Bone marrow (tissue), 2 donors: ENCODE measurements around the gene MRRF.

Source experiments
- DNase-seq, 2 donors: peaks; one replicate each; lab custom pipeline; 2025; lab: John Stamatoyannopoulos, UW

MRRF gene, protein sequence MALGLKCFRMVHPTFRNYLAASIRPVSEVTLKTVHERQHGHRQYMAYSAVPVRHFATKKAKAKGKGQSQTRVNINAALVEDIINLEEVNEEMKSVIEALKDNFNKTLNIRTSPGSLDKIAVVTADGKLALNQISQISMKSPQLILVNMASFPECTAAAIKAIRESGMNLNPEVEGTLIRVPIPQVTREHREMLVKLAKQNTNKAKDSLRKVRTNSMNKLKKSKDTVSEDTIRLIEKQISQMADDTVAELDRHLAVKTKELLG

DNA sequence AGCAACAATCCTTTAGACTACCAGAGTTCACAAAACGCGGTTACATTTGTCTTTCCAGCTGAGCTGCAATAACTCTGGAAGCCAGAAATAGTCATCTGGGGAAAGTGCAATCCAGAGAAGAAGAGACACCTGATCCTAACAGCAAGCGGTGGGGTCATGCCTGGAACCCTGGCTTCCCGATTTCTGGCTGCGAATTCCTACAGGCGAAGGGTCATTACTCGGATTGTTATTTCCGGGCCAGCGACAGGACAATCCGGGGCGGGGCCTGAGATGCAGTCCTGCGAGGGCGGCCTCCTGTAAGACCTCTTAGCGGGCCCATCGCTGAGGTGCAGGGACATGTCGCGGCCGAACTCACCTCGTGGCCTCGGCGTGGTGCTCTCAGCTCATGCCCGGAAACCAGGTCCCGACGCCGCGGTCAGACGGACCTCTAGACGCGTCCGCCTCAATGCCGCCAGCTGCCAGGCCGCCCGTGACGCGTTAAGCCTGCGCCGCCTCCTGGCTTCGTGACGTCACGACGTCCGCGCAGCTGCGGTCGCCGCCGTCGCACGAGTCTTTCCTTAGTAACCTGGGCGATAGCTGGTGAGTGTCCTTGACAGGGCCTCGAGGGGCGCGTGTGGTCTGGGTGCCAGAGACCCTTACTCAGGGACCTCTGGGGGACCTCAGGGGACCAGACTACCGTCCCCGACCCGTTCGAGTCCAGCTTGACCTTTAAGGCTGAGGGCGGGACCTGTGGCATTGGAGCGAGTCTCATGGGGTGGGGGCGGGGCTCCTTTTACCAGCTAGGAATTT lies at the start of gene MRRF, which contains the start of gene RBM18:
MRRF (plus strand) TSS at position 523 of the 789 bp plus-strand sequence. CDS start 6,010 bp downstream, outside the sequence.
RBM18 (minus strand) TSS at position 481 of the 789 bp plus-strand sequence. CDS start 3,348 bp downstream, outside the sequence.
- DNase-seq = peak; percentile 68 to 88

DNA sequence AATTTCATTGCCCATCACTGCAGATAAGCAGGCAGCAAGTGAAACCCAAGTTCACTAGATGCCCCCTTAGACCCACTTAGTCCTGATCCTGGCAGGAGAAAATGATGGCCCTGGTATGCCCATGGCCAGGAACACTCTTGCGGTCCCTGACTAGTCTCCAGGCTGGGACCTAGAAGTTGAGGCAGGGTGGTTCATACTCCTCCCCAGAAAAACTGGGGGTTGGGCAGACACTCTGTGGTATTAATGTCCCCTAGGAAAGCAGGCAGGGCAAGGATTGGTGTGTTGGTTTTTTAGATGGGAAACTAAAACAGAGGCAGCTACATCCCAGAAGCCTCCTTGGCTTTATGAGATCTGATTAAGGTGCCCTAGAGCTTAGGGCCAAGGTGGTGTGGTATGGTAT lies 49.0 kb upstream of the MRRF start:
- no peak for DNase-seq

DNA sequence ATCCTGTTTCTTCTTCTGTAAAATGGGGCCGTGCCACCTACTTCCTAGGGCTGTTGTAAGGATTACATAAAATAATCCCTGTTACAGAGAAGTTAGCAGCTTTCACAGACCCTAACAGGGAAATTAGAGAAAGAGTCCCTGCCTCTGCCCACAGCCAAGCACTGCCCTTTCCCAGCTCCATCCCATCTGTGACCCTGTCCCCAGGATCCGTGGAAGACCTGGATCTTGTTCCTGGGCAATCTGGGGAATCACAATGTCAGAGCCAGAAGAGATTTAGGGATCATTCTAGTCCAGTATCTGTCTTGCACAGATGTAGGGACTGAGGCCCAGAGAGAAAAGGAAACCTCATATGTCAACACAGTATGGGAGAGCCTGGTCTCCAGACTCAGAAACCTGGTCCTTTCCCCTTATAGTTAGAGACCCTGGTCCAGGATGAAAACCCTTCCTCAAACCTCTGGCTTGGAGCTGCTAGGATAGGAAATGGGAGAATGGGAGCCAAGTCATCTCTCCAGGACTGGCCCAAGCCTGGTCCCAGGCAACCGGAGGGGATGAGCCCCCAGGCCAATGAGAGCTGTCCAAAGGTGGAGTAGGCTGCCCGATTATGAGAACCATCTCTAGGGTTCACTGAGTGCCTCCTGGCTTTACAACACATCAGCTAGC lies 48.4 kb upstream of the MRRF start:
- DNase-seq = no peak

DNA sequence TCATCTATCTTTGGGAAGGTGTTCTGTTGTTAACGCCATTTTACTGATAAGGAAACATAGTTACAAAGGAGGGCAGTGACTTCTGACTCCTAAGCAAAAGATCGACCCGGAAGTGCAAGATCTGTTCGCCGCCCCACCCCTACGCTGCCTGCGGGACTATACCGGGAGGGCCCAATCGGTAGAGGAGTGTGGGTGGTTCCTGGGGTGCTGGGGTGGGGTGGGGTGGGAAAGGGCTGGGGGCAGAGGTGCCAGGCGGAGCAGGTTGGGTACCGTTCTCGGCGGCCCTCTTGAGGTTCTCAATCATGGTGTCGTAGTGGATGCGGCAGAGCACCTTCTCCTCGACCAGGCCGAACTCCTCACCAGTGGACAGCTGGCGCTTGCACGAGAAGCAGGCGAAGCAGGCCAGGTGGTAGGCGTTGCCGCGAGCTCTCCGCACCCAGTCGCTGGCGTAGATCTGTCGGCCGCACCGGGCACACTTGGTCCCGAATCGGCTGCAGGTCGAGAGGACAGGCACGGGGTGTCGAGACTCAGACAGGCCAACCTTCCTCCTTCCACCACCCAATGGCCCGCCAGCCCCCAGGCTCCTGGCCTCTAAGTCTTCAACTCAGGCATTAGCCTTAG lies 47.8 kb upstream of the MRRF start:
- no peak for DNase-seq

DNA sequence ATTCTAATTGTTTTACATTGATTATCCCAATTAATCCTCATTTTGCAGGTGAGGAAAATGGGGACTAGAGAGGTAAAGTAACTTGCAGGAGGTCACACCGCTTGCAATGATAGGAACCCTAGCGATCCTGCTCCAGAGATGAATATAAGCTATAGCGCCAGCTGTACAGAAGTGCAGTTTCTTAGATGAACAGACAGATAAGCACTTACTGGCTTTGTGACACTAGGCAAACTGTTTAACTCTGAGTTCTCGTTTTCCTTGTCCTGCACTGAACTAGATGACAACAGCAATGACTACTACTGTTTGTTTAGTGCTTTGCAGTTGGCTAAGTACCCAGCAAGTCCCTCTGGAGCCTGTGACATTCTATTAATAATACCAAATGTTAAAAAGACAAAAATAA lies 47.0 kb upstream of the MRRF start:
- peak in 1 of 2 donors; percentile 59 for DNase-seq

DNA sequence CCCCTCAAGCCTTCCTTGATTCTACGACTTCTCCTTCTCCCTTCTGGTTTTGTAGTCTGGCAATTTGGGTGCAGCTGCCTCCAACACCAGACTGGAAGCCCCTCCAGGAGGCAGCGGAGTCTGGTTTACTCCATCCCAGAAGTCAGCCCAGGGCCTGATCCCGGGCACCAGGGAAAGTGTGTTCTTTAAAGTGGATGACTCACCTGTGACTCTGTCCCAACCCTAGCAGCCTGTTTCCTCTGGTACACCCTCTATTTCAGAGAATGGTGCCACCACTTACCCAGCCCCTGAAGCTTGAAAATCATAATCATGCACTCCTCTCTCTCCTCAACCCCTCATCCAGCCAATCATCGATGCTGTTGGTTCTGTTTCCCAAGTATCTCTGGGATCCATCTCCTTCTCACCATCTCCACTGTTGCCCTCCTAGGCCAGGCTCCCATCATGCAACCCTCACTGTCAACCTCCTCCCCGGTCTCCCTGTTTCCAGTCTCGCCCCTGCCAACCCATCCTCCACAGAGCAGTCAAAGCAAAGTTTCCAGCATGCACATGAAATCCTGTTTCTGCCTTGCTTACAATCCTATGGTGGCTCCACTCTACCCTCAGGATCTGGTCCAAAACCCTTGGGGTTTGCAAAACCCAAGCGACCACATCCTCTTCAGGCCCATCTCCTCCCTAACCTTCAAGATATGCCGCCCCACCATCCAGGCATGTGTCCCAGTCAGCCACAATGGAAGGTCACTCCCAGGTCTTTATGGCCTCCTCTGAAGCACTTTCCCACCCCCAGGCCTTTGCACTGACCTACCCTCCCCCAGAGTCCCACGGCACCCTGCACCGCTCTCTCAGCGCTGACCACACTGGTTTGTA lies 46.4 kb upstream of the MRRF start:
- DNase-seq = peak in 1 of 2 donors; percentile 12

DNA sequence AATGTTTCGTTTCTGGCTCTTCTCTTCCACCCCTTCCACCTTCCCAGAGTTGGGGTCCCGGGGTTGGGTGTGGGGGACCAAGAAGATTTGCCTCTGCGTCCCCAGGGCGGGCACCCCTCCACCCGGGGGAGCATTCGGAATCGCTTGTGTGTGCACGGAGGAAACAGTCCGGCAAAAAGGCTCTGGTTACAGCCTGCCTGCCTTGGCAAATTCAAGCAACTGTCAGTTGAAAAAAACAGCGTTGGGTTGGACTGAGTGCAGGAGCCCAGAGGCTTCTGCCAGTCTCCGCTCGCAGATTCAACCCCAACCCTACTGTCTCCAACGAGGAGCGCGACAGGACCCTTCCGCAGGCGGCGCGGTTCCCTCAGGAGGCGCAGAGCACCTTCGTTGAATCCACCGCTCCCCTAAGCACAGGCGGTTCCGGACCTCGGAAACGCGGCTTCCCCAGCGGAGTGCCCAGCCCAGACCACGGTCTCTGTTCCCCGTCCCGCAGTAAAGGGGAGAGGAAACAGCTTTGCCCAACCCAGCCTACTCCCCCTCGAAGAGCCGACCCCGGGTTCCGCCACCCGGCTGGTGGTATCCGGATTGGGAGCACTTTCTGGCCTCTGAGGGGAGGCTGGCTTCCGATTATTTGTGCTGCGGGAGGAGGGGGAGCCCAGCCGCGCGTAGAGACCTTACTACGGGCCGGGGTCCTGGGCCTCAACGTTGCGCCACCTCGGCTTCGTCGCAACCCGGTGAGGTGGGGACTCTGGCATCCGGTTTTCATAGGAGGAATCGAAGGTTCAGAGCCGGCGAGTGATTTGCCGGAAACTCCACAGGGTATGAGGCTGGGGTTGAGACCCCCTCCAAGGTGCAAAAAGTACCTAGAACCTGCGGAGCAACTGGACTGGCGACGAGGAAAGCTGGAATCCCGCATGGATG lies 45.5 kb upstream of the MRRF start:
- peak in 1 of 2 donors; percentile 77 for DNase-seq

DNA sequence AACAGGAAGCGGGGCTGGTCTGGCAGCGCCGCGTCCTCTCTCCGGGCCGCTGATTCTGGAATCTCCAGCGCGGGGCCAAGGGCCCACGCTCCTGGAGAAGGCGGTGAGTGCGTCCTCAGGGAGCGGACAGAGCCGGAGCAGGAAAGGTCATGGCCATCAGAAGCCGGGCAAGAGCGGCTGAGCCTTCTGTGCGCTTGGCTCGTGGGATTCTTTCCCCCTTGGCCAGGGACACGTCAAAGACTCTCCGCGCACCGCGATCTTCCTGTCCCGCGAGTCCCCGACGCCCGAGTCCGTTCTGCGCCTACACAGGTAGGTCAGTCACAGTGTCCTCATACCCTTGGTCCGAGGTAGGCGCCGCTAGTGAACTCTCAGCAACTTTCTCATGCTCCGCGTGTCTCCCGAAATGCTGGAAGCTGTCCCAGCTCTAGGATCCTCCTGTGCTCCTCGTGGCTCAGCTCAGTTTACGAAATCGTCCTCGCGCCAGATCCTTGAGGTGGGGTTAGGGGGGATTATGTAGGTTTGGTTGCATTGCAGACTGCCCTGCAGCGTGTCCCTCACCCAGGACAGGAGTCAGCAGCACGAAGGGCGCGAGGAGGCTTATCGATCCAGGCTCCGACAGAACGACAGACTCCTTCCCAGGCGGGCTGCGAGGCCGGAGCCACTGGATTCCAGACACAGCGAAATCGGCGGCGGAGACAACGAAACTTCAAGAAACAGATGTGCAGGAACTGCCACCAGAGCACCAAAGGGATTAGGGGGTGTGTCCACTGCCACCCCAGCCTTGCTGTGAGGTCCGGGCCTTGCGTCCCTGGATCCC lies 44.6 kb upstream of the MRRF start:
- DNase-seq = no peak

DNA sequence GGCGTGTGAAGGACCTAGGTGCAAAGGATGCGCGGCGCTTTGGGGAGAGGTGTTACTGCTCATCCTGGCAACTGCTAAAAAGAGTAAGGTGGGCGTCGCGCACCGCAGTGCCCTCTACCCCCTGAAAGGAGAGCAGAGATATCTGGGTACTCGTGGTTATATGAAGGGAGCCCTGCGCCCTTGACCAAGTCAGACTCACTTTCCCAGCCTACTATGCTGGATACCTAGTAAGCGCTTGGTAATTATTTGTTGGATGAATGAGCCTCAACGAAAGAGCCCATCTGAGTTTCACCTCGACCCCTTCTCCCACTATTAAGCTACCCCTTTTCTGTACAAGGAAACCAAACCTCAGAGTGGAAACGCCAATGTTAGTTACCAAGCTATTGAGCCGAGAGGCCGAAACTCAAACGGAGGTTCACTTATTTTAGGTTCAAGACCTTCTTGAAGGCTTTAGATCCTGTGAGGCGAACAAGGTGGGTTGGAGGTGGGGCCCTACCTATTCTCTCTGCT lies 44.0 kb upstream of the MRRF start:
- no peak for DNase-seq

DNA sequence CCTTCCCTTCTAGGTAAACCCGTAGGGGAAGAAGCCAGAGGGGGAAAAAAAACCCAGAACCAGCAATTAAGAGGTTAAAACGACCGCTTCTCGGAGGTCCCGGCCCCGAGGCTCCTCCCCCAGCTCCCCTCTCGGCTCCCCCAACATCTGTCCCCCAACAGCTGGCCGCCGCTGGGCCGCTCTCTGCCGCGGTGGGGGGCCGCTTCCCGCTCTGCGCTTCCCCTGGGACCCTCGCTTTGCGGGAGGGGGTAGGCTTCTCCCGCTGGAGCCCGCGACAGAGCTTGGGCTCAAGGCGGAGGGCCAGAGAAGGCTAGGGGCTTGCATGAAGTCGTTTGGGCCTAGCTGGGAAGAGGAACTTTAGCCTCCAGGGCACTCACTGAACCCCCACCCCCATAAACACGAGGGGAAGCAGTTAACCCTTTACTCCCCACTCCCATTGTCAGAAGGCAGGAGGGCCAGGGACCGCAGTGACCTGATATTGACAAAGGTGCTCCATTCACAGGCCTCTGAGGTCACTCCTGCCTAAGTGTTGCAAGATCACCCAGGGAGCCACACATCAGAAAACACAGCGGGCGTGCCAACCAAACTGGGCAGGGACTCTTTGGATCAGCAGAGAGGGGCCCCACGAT lies 43.4 kb upstream of the MRRF start:
- no peak for DNase-seq

DNA sequence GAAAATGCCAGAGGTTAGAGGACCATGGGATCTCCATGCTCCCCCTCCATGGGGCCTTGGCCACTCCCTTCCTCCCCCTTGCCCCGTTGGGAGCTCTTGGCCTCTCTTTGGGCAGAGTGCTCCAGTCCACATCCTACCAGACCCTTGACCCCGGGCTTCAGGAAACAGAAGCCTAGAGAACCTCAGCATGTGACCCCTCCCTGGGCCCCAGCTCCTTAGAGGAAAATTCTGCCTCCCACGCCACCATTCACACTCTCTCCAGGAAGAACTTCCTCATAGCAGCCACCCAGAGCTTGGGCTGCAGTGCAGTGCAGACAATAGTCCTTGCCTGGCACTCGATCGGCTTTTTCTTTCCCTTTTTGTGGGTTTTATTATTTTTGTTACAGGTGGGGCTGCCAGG lies 41.9 kb upstream of the MRRF start:
- no peak for DNase-seq

DNA sequence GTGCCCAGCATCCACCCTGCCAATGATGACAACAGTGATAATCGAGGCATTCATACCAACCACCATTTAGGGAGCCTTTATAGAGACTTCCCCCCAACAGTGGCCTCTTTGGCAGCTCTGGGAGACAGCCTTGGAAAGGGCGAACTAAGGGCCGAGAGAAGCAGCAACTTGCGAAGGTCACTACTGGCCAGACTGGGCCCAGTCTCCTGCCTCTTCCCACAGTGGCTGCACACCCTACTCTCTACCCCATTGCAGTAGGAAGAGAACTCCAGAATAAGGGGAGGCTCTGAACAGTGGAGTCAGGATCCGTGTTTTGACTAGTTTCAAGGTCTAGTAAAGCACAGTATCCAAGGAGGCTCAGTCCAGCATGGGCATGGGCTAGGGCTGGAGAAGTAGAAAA lies 41.2 kb upstream of the MRRF start:
- DNase-seq = no peak

DNA sequence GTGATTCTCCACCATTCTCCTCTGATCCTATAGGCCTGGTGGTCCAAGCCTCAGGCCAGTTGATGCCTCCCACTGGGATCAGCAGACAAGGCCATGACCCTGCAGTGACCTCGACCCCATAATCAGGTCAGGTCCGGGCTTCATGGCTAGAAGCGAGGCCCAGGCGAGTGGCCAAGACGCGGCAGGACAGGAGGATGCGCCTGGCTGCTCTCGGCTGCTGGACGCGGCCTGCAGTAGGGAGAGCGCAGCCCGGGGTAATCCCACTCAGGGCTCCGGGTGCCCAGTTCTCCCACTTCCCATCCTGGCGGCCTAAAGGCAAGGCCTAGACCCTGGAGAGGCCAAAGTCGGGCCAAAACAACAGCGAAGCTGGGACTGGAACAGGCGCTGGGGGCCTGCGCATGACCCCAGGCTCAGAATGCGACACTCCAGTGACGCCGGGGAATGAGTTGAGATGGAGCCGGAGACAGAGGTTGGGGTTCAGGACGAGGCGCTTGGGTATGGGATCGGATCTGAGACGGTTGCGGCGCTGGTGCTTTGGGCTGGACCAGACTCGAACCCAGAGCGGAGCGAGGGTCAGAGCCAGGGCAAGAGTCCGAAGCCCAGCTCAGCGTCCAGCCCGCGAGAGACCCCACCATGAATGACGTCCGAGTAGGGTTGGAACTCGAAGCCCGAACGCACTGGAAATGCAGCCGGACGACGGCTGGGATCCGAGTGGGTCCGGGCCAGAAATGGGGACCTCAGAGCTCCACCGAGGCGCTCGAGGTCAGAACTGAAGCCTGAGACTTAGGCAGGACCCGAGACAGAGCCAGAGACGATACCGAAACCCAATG lies 39.2 kb upstream of the MRRF start:
- DNase-seq = no peak

DNA sequence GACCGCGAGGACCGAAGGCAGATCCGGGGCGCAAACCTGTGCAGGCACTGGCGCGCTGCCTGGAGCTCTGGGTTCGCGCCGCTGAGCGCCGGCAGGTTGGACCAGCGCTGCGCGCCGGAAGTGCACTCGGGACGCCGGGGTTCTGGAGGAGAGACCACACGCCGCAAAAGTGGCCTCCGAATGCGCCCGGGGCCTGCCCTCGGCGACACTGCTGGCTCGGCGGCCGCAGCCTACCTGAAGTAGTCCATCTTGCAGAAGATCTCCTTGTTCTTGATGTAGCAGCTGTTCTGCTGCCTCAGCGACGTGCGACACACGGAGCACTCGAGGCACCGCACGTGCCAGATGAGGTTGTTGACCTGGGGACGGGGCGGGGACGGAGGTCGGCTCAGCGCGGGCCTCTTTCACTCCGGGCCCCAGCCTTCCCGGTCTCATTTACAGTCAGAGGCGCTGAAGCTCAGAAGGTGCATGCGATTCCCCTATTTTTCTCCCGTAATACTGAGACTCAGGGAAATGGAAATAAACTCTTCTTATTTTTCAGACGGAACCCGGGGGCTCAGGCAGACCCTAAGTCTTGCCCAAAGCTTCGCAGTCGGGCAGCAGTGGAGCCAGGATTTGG lies 38.4 kb upstream of the MRRF start:
- no peak for DNase-seq

DNA sequence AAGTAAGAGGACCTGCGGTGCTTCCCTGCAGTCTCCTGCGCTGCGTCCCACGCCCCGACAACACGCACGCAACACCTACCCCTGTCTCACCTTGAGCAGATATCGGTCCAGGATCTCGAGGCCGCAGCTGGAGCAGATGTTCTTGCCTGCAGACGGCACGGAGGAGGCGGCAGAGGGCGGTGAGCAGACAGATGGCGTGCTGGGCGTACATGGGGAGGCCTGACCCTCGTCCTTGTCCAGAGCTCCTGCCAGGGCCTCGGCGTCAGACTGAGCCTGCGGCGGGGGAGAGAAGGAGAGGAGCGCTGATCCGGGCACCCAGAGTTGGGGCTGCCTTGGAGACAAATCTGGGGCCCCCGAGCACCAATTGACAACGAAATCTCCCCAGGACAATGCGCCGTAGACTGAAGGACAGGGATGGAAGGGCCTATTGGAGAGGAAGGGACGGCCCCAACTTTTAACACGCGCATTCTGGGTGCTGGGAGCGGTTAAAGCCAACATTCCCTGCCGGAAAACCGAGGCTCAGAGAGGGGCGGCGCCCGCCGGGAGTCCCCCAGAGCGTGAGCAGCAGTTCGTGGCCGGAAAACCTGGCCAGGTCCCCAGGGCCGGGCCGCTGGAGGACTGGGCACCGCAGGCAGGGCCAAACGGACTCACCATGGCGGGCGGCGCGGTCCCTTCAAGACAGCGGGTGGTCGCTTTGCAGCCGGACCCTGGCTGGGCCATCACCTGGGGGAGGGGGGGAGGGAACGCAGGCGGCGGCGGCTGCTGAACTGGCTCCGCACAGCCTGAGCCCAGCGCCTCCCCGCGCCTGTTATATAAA lies 37.7 kb upstream of the MRRF start:
- DNase-seq = no peak

DNA sequence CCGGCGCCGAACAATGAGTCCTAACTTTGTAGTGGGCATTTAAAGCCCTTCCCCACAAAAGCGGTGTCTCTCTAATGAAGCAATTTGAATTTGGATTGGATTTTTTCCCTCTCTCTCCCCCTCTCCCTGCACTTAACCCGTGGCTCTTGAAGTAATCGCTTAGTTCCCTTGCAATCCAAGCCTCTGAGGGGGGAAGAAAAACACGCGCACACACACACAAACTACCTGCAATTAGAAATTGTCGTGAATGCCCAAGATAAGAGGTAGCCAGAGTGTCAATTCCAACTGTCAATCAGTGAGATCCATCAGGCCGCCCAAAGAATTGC lies 37.1 kb upstream of the MRRF start:
- DNase-seq = no peak

DNA sequence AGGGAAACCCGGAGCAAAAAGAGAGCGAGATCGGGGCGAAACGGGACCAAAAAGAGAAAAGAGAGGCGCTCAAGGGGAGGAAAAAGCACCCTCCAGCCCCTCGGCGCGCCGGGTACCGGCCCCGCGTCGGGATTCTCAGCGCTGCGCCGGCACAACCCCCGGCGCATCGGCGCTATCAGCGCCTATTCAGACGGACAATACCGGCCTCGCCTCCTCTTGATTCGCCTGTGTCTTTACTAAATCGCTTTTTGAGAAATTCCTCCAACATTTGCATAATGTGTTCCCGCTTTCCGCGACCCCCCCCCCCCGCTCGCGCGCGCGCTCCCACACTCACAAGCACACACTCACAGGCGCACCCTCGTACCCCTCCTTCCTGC lies 36.5 kb upstream of the MRRF start:
- peak in 1 of 2 donors; percentile 6 for DNase-seq
